H1 (cell line): ENCODE data around the gene LUZP1. TPM values are rescaled to one million over a fixed set of nuclear protein-coding genes. Genes with fewer than 3 reads are reported as not detected.

Experiments
- CTCF ChIA-PET: fragments of 300-600 bp; sonication (Branson Sonifier 250); formaldehyde crosslinking; loops from one replicate; lab custom pipeline; 2021; ENCODE audit not compliant: partially characterized antibody; lab: Charles Lee
- POLR2A ChIA-PET: fragments of 300-600 bp; sonication (Branson Sonifier 250); formaldehyde crosslinking; loops from one replicate; lab custom pipeline; 2021; ENCODE audit warnings: inconsistent platforms; ENCODE audit not compliant: partially characterized antibody; lab: Charles Lee
- DNase-seq, 2 experiments: peaks; one replicate each; pipeline versions ENCODE4 v3.0.0 to v3.0.0-alpha.2; 2010 to 2022; ENCODE audit warnings: low spot score in 2 of 2, low read depth in 1 of 2, mixed read lengths in 1 of 2
- FAIRE-seq: peaks from 2 replicates; lab custom pipeline; 2011; peaks lifted over from hg19 to GRCh38; lab: Jason Lieb, UNC
- H2AFZ ChIP-seq: 2 replicates; pipeline ENCODE4 v1.8.1; 2012; ENCODE audit warnings: low read length, inconsistent platforms
- H2AK5ac ChIP-seq: 2 replicates; pipeline ENCODE4 v1.6.1; 2013; ENCODE audit warnings: low read depth, low read length
- H2BK120ac ChIP-seq: replicated peaks from 2 replicates; pipeline ENCODE3; 2013; ENCODE audit warnings: low read depth, low read length, inconsistent platforms
- H2BK12ac ChIP-seq: 2 replicates; pipeline ENCODE4 v1.6.1; 2013; ENCODE audit warnings: low read depth, low read length
- H2BK15ac ChIP-seq: 2 replicates; pipeline ENCODE4 v1.6.1; 2013; ENCODE audit warnings: low read length
- H2BK20ac ChIP-seq: 2 replicates; pipeline ENCODE4 v1.6.1; 2013; ENCODE audit warnings: low read length
- H2BK5ac ChIP-seq: 2 replicates; pipeline ENCODE4 v1.6.1; 2013; ENCODE audit warnings: low read depth, low read length
- H3K14ac ChIP-seq: 2 replicates; pipeline ENCODE4 v1.6.1; 2013; ENCODE audit warnings: inconsistent platforms; ENCODE audit not compliant: insufficient read length
- H3K18ac ChIP-seq: 2 replicates; pipeline ENCODE4 v1.6.1; 2013; ENCODE audit warnings: low read length; ENCODE audit errors: extremely low read depth
- H3K23ac ChIP-seq: 2 replicates; pipeline ENCODE4 v1.6.1; 2013; ENCODE audit warnings: inconsistent platforms; ENCODE audit not compliant: insufficient read length
- H3K23me2 ChIP-seq: 2 replicates; pipeline ENCODE4 v1.6.1; 2013; ENCODE audit warnings: low read depth, low read length
- H3K27ac ChIP-seq: 2 replicates; pipeline ENCODE4 v1.6.1; 2011; ENCODE audit warnings: low read depth, low read length, inconsistent platforms
- H3K27me3 ChIP-seq, 4 experiments: replicated peaks in 1 of 4; 1 replicate in 1 of 4; 2 replicates in 3 of 4; pipeline versions ENCODE4 v1.6.1 to v1.8.1; 2011 to 2013; ENCODE audit warnings: low read length in 3 of 4, mild to moderate bottlenecking in 3 of 4, inconsistent platforms in 2 of 4, mixed read lengths in 2 of 4, moderate library complexity in 1 of 4; ENCODE audit not compliant: control insufficient read depth in 3 of 4, insufficient read depth in 3 of 4; ENCODE audit errors: extremely low read depth in 1 of 4
- H3K36me3 ChIP-seq, 4 experiments: 2 replicates each; pipeline versions ENCODE4 v1.6.1 to v1.8.1; 2011 to 2013; ENCODE audit warnings: mild to moderate bottlenecking in 4 of 4, low read length in 3 of 4, moderate library complexity in 2 of 4, control low read depth in 1 of 4, inconsistent platforms in 1 of 4; ENCODE audit not compliant: insufficient read depth in 4 of 4, control insufficient read depth in 2 of 4
- H3K4ac ChIP-seq: replicated peaks from 2 replicates; pipeline ENCODE3; 2013; ENCODE audit warnings: low read length, low read depth, mixed read lengths, inconsistent platforms; ENCODE audit not compliant: insufficient read length
- H3K4me1 ChIP-seq, 4 experiments: replicated peaks in 1 of 4; 1 replicate in 1 of 4; 2 replicates in 3 of 4; pipeline versions ENCODE4 v1.6.1 to v1.8.1; 2011 to 2013; ENCODE audit warnings: low read length in 3 of 4, inconsistent platforms in 2 of 4, mixed read lengths in 1 of 4; ENCODE audit not compliant: insufficient read depth in 4 of 4, control insufficient read depth in 3 of 4
- H3K4me2 ChIP-seq, 2 experiments: 2 replicates each; pipeline versions ENCODE4 v1.6.1 to v1.8.1; 2011 to 2013; ENCODE audit warnings: low read depth in 2 of 2, low read length in 2 of 2, control low read depth in 1 of 2, inconsistent platforms in 1 of 2, mild to moderate bottlenecking in 1 of 2; ENCODE audit not compliant: insufficient read depth in 1 of 2
- H3K4me3 ChIP-seq, 4 experiments: fragments of 200-600, 300-600 bp in 1 of 4; sonication (generic), shearing (Covaris generic), sonication (Bioruptor Twin) in 1 of 4; 2 replicates each; pipeline versions ENCODE4 v1.5.1 to v1.8.1; 2011 to 2016; ENCODE audit warnings: low read length in 4 of 4, low read depth in 3 of 4, control low read depth in 2 of 4, inconsistent platforms in 2 of 4, mild to moderate bottlenecking in 2 of 4, mixed read lengths in 1 of 4, moderate library complexity in 1 of 4; ENCODE audit not compliant: insufficient read depth in 2 of 4; ENCODE audit errors: extremely low read depth in 1 of 4
- H3K56ac ChIP-seq: replicated peaks from 2 replicates; pipeline ENCODE3; 2013; ENCODE audit warnings: low read depth, mild to moderate bottlenecking, mixed read lengths, low read length, inconsistent platforms; ENCODE audit not compliant: insufficient read length
- H3K79me1 ChIP-seq: 2 replicates; pipeline ENCODE4 v1.6.1; 2013; ENCODE audit warnings: low read depth, low read length, control low read depth
- H3K79me2 ChIP-seq, 2 experiments: 2 replicates each; pipeline versions ENCODE4 v1.6.1 to v1.8.1; 2012 to 2013; ENCODE audit warnings: low read length in 2 of 2, mild to moderate bottlenecking in 2 of 2, inconsistent platforms in 1 of 2; ENCODE audit not compliant: insufficient read depth in 2 of 2, control insufficient read depth in 1 of 2
- H3K9ac ChIP-seq, 4 experiments: replicated peaks in 1 of 4; 1 replicate in 1 of 4; 2 replicates in 3 of 4; pipeline versions ENCODE4 v1.6.1 to v1.8.1; 2011 to 2013; ENCODE audit warnings: low read depth in 3 of 4, low read length in 3 of 4, control low read depth in 2 of 4, mild to moderate bottlenecking in 2 of 4, moderate library complexity in 2 of 4, inconsistent platforms in 1 of 4; ENCODE audit errors: extremely low read depth in 1 of 4
- H3K9me3 ChIP-seq, 2 experiments: 2 replicates each; pipeline versions ENCODE4 v1.6.1 to v1.8.1; 2012 to 2013; ENCODE audit warnings: mild to moderate bottlenecking in 2 of 2, moderate library complexity in 2 of 2, control low read depth in 1 of 2, inconsistent platforms in 1 of 2, low read depth in 1 of 2, low read length in 1 of 2, mixed read lengths in 1 of 2; ENCODE audit not compliant: insufficient read depth in 2 of 2
- H4K20me1 ChIP-seq, 2 experiments: replicated peaks in 1 of 2; 2 replicates each; pipeline versions ENCODE3 to v1.8.1; 2011 to 2013; ENCODE audit warnings: inconsistent platforms in 2 of 2, low read length in 2 of 2, mild to moderate bottlenecking in 1 of 2; ENCODE audit not compliant: insufficient read depth in 2 of 2, control insufficient read depth in 1 of 2
- H4K5ac ChIP-seq: 2 replicates; pipeline ENCODE4 v1.6.1; 2013; ENCODE audit warnings: low read length, low read depth, mixed read lengths, inconsistent platforms; ENCODE audit not compliant: insufficient read length
- H4K8ac ChIP-seq: 2 replicates; pipeline ENCODE4 v1.8.0; 2013; ENCODE audit warnings: mild to moderate bottlenecking, moderate library complexity, low read length, inconsistent platforms; ENCODE audit not compliant: insufficient read depth; ENCODE audit errors: extremely low read depth
- H4K91ac ChIP-seq: replicated peaks from 2 replicates; pipeline ENCODE3; 2013; ENCODE audit warnings: low read length, mixed read lengths, inconsistent platforms; ENCODE audit not compliant: insufficient read length
- CHD1 ChIP-seq: IDR thresholded peaks from 2 replicates; pipeline ENCODE4 v1.6.1; 2012; ENCODE audit warnings: low read depth, low read length, improper control_type of control experiment
- CTBP2 ChIP-seq: IDR thresholded peaks from 2 replicates; pipeline ENCODE4 v1.7.0; 2011; ENCODE audit warnings: borderline replicate concordance, mild to moderate bottlenecking, moderate library complexity, mixed read lengths, low read length; ENCODE audit not compliant: insufficient read depth, insufficient read length
- JUN ChIP-seq: IDR thresholded peaks from 2 replicates; pipeline ENCODE4 v1.6.1; 2011; ENCODE audit warnings: low read depth, mild to moderate bottlenecking, improper control_type of control experiment, low read length
- KDM1A ChIP-seq: fragments of 200-600, 300-600 bp; sonication (generic); IDR thresholded peaks from 2 replicates; pipeline ENCODE4 v1.7.1; 2016; ENCODE audit warnings: mild to moderate bottlenecking, low read length, borderline replicate concordance
- KDM4A ChIP-seq: IDR thresholded peaks from one replicate; pipeline ENCODE4 v1.7.1; 2012; ENCODE audit warnings: low read depth, mild to moderate bottlenecking, moderate library complexity, low read length, inconsistent platforms; ENCODE audit not compliant: severe bottlenecking
- NRF1 ChIP-seq: IDR thresholded peaks from 2 replicates; pipeline ENCODE4 v1.6.1; 2011; ENCODE audit warnings: mild to moderate bottlenecking, low read depth, low read length, improper control_type of control experiment
- PHF8 ChIP-seq: fragments of 200-600 bp; sonication (generic); conservative IDR thresholded peaks from 2 replicates; pipeline ENCODE4 v1.7.1; 2012; ENCODE audit warnings: low read depth, mild to moderate bottlenecking, inconsistent platforms, low read length, moderate library complexity
- RAD21 ChIP-seq, 2 experiments: IDR thresholded peaks in 1 of 2; conservative IDR thresholded peaks in 1 of 2; 2 replicates each; pipeline ENCODE4 v1.6.1; 2011; ENCODE audit warnings: low read depth in 2 of 2, low read length in 2 of 2, improper control_type of control experiment in 1 of 2, inconsistent platforms in 1 of 2, mild to moderate bottlenecking in 1 of 2, moderate library complexity in 1 of 2
- RBBP5 ChIP-seq: IDR thresholded peaks from 2 replicates; pipeline ENCODE4 v1.7.1; 2012; ENCODE audit warnings: low read depth, mild to moderate bottlenecking, inconsistent platforms, low read length, moderate library complexity, borderline replicate concordance
- SP2 ChIP-seq: IDR thresholded peaks from 2 replicates; pipeline ENCODE4 v1.6.1; 2012; ENCODE audit warnings: mild to moderate bottlenecking, low read length, inconsistent platforms
- SRF ChIP-seq: IDR thresholded peaks from 2 replicates; pipeline ENCODE4 v1.6.1; 2011; ENCODE audit warnings: mild to moderate bottlenecking, low read depth, low read length, moderate library complexity
- TAF1 ChIP-seq: IDR thresholded peaks from 2 replicates; pipeline ENCODE4 v1.6.1; 2011; ENCODE audit warnings: mild to moderate bottlenecking, low read depth, low read length
- TEAD4 ChIP-seq: IDR thresholded peaks from 2 replicates; pipeline ENCODE4 v1.6.1; 2012; ENCODE audit warnings: low read depth, low read length, inconsistent platforms, mixed read lengths
- ZNF274 ChIP-seq: IDR thresholded peaks from 2 replicates; pipeline ENCODE4 v1.7.0; 2012; ENCODE audit warnings: low read length, borderline replicate concordance; ENCODE audit errors: extremely low read depth
- WGBS, 2 experiments: shearing (Covaris generic) in 1 of 2; methylation state at CpG; one replicate each; pipeline versions ENCODE4 v1.1.6 to v1.1.7; 2013 to 2015; ENCODE audit warnings: low lambda C conversion rate in 2 of 2, mixed read lengths in 2 of 2, inconsistent platforms in 1 of 2, low coverage in 1 of 2, missing lambda C conversion rate in 1 of 2; ENCODE audit not compliant: insufficient replicate concordance in 2 of 2, insufficient coverage in 1 of 2, insufficient read length in 1 of 2; ENCODE audit errors: extremely low coverage in 1 of 2, missing lambda C conversion rate in 1 of 2; 5-methylcytosine and 5-hydroxymethylcytosine counted together
- polyA plus RNA-seq, 7 experiments: library from polyadenylated mRNA; depleted of rRNA in 3 of 7; stranded (reverse) in 5 of 7; unstranded in 2 of 7; fragments of >200 nt in 5 of 7; fragments of 200-250 nt in 2 of 7; gene quantifications; 1 replicate in 5 of 7; 2 replicates in 1 of 7; 4 replicates in 1 of 7; pipeline versions ENCODE4 v1.2.1 to v1.2.3, GENCODE V29; 2011 to 2013; ENCODE audit warnings: missing spikeins in 2 of 7, mixed read lengths in 2 of 7
- total RNA-seq: library from RNA; stranded (reverse); fragmentation: NEBNext Ultra II Directional; extraction: Animal tissue kit (Norgen Biotek cat#: 25700); gene quantifications from 2 replicates; pipeline ENCODE4 v1.2.1, GENCODE V29; 2021

Gene LUZP1
- total and polyA plus RNA-seq, 2 of the 8 experiments (the other 6 are each of a cell fraction or from before 2014, with no cell fraction given): 14.0 to 60.5 TPM

- H3K14ac ChIP-seq: no peak overlapping the region
- POLR2A ChIA-PET: interaction anchor here (0.8 to 2.1 kb wide), 4 partner anchors 8 to 226 kb away, joined by 3 to 13 read pairs (median 6); partner anchors contain the start of gene LUZP1
- no peaks in the 10 kb centered on the region for H3K23me2 ChIP-seq
- H3K18ac ChIP-seq: no peak overlapping the region
- H2AK5ac ChIP-seq: no peak overlapping the region
- no peaks in the 10 kb centered on the region for H3K79me2 ChIP-seq
- DNase-seq: no peak
- no peak overlapping the region for H4K91ac ChIP-seq
- H2BK15ac ChIP-seq: no peak overlapping the region
- no peak overlapping the region for H4K8ac ChIP-seq
- no peak overlapping the region for H3K27ac ChIP-seq
- no peak overlapping the region for H3K4me2 ChIP-seq
- 0 out of 2 replicates have a peak, but pooled peaks cover 3% of the 10 kb centered on the region for H3K79me1 ChIP-seq
- H3K27me3 ChIP-seq: no peaks in the 10 kb centered on the region
- no peak overlapping the region for H2BK20ac ChIP-seq
- no peak overlapping the region for H3K9ac ChIP-seq
- H3K9me3 ChIP-seq: no peaks in the 10 kb centered on the region
- no peak overlapping the region for H3K23ac ChIP-seq
- H2BK12ac ChIP-seq: no peak overlapping the region
- no peak overlapping the region for H3K56ac ChIP-seq
- H3K4ac ChIP-seq: no peak overlapping the region
- CTCF ChIA-PET: interaction anchor here (1.5 to 27.1 kb wide), 3 partner anchors 11 to 92 kb away, joined by 4 to 705 read pairs (median 20); partner anchors contain the start of gene LUZP1
- H3K4me1 ChIP-seq: no peaks in the 10 kb centered on the region; a peak in 1 of 7 replicates
- no peak overlapping the region for H4K5ac ChIP-seq
- peaks cover 3 to 7% of the 10 kb centered on the region in 2 experiments for H4K20me1 ChIP-seq
- FAIRE-seq: no peak
- WGBS, 2 experiments: 81% methylated on average over 2 of the region's 2 CpGs; no CpG with 5 or more reads in 1 of the 2 experiments
- no peak overlapping the region for H2AFZ ChIP-seq
- peaks cover 20 to 85% (median 50%) of the 10 kb centered on the region in 4 experiments for H3K36me3 ChIP-seq
- H2BK5ac ChIP-seq: no peak overlapping the region
- H2BK120ac ChIP-seq: no peak overlapping the region
- H3K4me3 ChIP-seq: no peak overlapping the region
- TF ChIP-seq JUN (no peak), CTBP2 (no peak), NRF1 (no peak), RAD21 (IDR thresholded peaks at IDR 0.05 in 1 of 2, conservative IDR thresholded peaks at IDR 0.05 in 1 of 2; ENCODE audit: low read depth in 2 of 2, low read length in 2 of 2) (no peak), KDM4A (no peak), RBBP5 (no peak), SRF (no peak), PHF8 (no peak), ZNF274 (no peak), TAF1 (no peak), TEAD4 (no peak), KDM1A (no peak), SP2 (no peak), CHD1 (no peak)
Observed at GRCh38 chr1:23088027-23088426, 80.6 kb downstream of the LUZP1 start.
